Large intestine (tissue), 3 donors: ENCODE results near the gene NUP133. TPM values are rescaled to one million over a fixed set of nuclear protein-coding genes. Genes with fewer than 3 reads are reported as not detected.
"Not testable (repeated sequence)": the region's sequence is repeated elsewhere in the genome, so short reads cannot be mapped to it uniquely, and the experiment has no call there.

ENCODE experiments used
- DNase-seq, 2 donors: peaks; one replicate each; pipeline versions ENCODE4 v3.0.0 to v3.0.0-alpha.2; 2013
- H3K27ac ChIP-seq: one replicate; pipeline ENCODE4 v1.5.1; 2013; ENCODE audit warnings: low read length
- H3K27me3 ChIP-seq: 2 replicates; pipeline ENCODE4 v1.6.1; 2013; ENCODE audit warnings: low read length; ENCODE audit not compliant: control insufficient read depth, insufficient read depth
- H3K36me3 ChIP-seq: 2 replicates; pipeline ENCODE4 v1.6.1; 2013; ENCODE audit warnings: low read length; ENCODE audit not compliant: control insufficient read depth, insufficient read depth
- H3K4me1 ChIP-seq: one replicate; pipeline ENCODE4 v1.6.1; 2013; ENCODE audit warnings: low read length; ENCODE audit not compliant: control insufficient read depth, insufficient read depth
- H3K4me3 ChIP-seq: one replicate; pipeline ENCODE4 v1.5.1; 2013; ENCODE audit warnings: low read length
- H3K9me3 ChIP-seq: one replicate; pipeline ENCODE4 v1.6.1; 2013; ENCODE audit warnings: mild to moderate bottlenecking, low read depth, low read length, moderate library complexity; ENCODE audit not compliant: control insufficient read depth
- WGBS: methylation state at CpG from one replicate; pipeline ENCODE4 v1.1.5; 2013; ENCODE audit warnings: low lambda C conversion rate; ENCODE audit not compliant: insufficient coverage; 5-methylcytosine and 5-hydroxymethylcytosine counted together
- polyA plus RNA-seq: library from polyadenylated mRNA; unstranded; fragments of 120-200 nt; gene quantifications from one replicate; pipeline ENCODE4 v1.2.1, GENCODE V29; 2013

Gene NUP133
- polyA plus RNA-seq, 1 donor: 29.7 TPM

DNA sequence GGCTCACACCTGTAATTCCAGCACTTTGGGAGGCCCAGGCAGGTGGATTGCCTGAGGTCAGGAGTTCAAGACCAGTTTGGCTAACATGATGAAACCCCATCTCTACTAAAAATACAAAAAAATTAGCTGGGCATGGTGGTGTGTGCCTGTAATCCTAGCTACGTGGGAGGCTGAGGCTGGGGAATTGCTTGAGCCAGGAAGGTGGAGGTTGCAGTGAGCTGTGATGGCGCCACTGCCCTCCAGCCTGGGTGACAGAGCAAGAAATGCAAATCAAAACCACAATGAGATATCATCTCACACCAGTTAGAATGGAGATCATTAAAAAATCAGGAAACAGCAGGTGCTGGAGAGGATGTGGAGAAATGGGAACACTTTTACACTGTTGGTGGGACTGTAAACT is 3.1 kb upstream of the NUP133 start:
- H3K36me3 ChIP-seq, H3K27ac ChIP-seq: not testable (repeated sequence)
- 100% methylated on average over 1 of the region's 2 CpGs for WGBS

DNA sequence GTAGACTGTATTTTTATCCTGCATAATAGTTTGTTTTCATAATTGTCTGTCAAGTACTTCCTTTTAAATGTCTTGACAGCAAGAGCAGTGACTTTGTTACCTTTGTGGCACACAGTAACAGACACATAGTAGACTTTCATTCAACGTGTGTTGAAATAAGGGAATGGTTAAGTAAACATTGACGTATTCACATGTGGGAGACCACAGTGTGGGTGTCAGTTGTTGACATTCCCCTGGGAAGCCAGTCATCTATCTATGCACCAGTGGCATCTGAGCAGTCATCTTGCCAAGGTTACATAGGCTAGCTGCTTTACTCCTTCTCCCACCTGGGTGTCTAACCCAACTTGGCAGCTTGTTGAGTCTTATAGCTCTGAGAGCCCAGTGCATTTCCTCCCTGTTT is 1.4 kb upstream of the NUP133 start:
- H3K36me3 ChIP-seq: peaks cover 3% of the 10 kb centered on the region
- no peak overlapping the region for H3K27ac ChIP-seq
- peak; percentile 4 to 7 for DNase-seq
- no peak overlapping the region for H3K4me3 ChIP-seq
- WGBS: no CpG with 5 or more reads among the region's 2 CpGs
- H3K27me3 ChIP-seq: no peaks in the 10 kb centered on the region
- H3K9me3 ChIP-seq: no peaks in the 10 kb centered on the region
- H3K4me1 ChIP-seq: peaks cover 9% of the 10 kb centered on the region

More for the DNA sequence above, 3.1 kb upstream of the NUP133 start:
- H3K4me1 ChIP-seq, H3K27me3 ChIP-seq, DNase-seq, H3K9me3 ChIP-seq, H3K4me3 ChIP-seq: not testable (repeated sequence)

DNA sequence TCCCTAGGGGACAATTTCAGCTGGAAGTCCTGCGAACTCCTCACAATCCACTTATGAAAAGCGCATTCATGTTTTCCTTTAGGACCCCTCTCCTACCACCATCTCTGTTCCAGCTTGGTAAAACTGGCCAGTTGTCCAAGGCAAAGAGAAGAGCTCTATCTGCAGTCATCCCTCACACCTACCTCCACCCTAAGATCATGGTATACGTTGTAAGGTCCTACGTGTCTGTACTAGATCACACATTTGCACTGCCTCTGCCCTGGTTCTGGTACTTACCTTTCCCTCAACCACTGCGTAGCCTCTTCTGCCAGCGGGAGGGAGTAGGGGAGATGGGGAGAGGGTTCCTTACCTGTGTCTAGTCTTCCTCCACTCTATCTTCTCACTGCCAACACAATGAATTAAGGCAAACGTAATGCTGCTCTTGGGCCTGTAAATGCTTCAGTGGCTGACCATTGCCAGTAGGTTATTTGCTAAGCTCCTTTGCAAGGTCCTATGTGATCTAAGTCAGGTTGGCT is 739 bp upstream of the NUP133 start:
- no CpG with 5 or more reads among the region's 7 CpGs for WGBS
- Histone ChIP-seq H3K27me3 (no peaks in the 10 kb centered on the region), H3K9me3 (no peaks in the 10 kb centered on the region), H3K4me3 (peak overlapping the region; percentile 96), H3K4me1 (peaks cover 9% of the 10 kb centered on the region), H3K36me3 (peaks cover 3% of the 10 kb centered on the region), H3K27ac (peak overlapping the region; percentile 98)
- DNase-seq: no peak

DNA sequence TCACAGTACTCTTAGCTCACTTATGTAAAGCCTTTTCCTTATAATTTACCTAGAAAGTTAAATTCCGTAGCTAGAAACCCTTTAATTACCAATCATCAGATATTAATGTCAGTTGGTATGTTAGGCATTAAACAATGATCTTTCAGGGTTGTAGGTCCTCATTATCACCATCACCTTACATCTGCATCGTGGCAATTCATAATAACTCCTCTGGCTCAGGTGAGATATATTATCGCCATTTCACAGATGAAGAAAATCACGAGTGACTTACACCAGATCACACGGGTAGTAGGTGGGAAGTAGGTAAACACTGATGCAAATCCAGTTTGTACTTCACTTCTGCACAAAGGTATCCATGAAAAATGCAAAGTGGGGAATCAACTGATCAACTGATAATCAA is 639 bp downstream of the NUP133 start:
- Histone ChIP-seq H3K36me3 (peaks cover 6% of the 10 kb centered on the region), H3K9me3 (no peaks in the 10 kb centered on the region), H3K27ac (peak overlapping the region; percentile 98), H3K4me1 (peaks cover 9% of the 10 kb centered on the region), H3K27me3 (no peaks in the 10 kb centered on the region), H3K4me3 (peak overlapping the region; percentile 96)
- no peak for DNase-seq
- 0% methylated on average over 1 of the region's 5 CpGs for WGBS

DNA sequence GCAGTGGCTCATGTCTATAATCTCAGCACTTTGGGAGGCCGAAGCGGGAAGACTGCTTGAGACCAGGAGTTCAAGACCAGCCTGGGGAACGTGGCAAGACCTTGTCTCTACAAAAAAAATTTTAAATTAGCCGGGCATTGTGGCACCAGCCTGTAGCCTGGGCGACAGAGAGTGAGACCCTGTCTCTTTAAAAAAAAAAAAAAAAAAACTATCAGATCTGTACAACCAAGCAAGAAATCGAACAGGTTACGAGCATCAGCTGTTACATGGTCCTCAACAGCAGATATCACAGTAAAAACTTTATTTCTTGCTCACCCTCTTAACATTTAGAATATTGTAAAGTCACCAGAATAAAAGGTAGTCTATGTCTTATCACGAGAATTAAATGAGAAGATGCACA is 1.5 kb downstream of the NUP133 start:
- H3K4me1 ChIP-seq: peaks cover 9% of the 10 kb centered on the region
- no peak for DNase-seq
- H3K27ac ChIP-seq: no peak overlapping the region
- 70% methylated on average over 5 of the region's 8 CpGs for WGBS
- no peak overlapping the region for H3K4me3 ChIP-seq
- peaks cover 9% of the 10 kb centered on the region for H3K36me3 ChIP-seq
- no peaks in the 10 kb centered on the region for H3K9me3 ChIP-seq
- H3K27me3 ChIP-seq: no peaks in the 10 kb centered on the region

DNA sequence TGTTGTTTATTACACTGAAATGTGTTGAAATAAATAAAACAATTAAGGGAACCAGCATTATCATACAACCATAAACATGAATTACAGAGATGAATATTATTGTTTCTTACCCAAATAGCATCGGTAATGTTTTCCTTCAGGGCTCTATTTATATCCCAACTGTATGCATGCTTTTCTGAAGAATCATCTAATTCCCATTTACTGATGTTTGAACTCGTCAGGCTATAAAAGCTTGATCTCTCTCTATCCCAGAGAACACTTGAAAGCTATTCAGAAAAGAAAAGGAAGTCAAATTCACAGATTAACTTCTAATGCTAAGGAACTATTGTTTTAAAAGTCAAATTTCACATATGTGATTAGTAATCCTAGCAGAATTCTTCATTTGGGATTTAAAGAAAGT is 12.4 kb downstream of the NUP133 start:
- DNase-seq: no peak
- no peak overlapping the region for H3K27ac ChIP-seq
- no peaks in the 10 kb centered on the region for H3K9me3 ChIP-seq
- WGBS: 100% methylated on average over 1 of the region's 2 CpGs
- peaks cover 3% of the 10 kb centered on the region for H3K4me1 ChIP-seq
- H3K27me3 ChIP-seq: no peaks in the 10 kb centered on the region
- H3K4me3 ChIP-seq: no peak overlapping the region
- peaks cover 64% of the 10 kb centered on the region for H3K36me3 ChIP-seq

DNA sequence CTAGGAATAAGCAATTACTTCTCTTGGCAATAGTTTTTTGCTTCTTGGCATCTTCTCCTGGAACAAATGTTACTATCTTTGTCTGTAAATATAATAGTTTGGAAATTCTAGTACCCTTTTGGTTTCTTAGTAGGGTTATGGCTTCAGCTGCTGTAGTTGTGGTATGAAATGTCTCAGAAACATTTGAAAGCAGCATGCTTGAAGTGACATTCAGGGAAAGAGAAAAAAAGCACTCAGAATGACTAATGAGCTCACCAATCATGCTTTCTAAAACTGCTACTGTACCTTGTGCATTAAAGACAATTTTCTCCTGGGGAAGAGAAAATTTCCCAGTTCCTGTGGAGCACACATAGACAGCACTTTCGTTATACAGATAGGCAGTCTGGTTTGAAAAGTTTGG is 21.0 kb downstream of the NUP133 start:
- Histone ChIP-seq H3K4me3 (no peak overlapping the region), H3K36me3 (peaks cover 67% of the 10 kb centered on the region), H3K9me3 (no peaks in the 10 kb centered on the region), H3K27ac (no peak overlapping the region), H3K27me3 (no peaks in the 10 kb centered on the region), H3K4me1 (no peaks in the 10 kb centered on the region)
- no CpG with 5 or more reads among the region's 1 CpG for WGBS
- DNase-seq: no peak

DNA sequence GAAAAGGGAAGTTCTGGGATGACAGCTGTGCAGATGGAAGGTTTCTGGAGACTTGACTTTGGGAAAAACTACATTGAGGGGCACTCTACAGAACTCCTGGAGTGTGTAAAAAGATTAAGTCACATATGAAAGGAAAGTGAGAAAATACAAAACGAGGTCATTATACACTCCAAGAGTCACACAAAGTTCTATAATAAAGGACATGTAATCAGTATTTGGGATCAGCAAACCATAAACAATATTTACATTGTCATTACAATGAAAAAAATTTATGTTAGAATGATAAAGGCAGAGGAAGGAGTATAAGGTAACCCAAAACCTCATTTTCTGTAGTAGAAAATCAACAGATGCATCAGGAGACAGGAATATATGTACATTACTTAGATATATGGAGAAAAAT is 22.8 kb downstream of the NUP133 start:
- no CpG with 5 or more reads among the region's 1 CpG for WGBS
- no peak for DNase-seq
- Histone ChIP-seq H3K27me3 (no peaks in the 10 kb centered on the region), H3K9me3 (no peaks in the 10 kb centered on the region), H3K4me3 (no peak overlapping the region), H3K36me3 (peaks cover 66% of the 10 kb centered on the region), H3K27ac (no peak overlapping the region), H3K4me1 (no peaks in the 10 kb centered on the region)

DNA sequence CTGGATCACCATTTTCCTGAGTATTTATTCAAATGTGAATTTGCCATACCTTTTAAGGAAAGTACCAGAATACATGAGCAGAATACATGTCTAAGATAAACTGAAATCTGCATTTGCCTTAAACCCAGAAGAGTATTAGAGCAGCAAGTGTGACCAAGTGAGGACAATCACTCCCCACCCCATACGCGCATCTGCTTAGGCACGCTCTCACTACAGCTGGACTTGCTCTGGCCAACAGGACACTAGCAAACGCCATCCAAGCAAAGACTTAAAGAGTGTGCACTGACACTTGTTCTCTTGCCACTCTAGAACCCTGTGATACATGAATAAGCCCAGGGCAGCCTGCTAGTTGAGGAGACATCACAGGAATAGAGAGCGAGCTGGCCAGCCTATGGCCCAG is 25.6 kb downstream of the NUP133 start:
- DNase-seq: no peak
- H3K4me1 ChIP-seq: no peaks in the 10 kb centered on the region
- no CpG with 5 or more reads among the region's 5 CpGs for WGBS
- H3K36me3 ChIP-seq: peaks cover 72% of the 10 kb centered on the region
- H3K4me3 ChIP-seq: no peak overlapping the region
- no peaks in the 10 kb centered on the region for H3K27me3 ChIP-seq
- H3K9me3 ChIP-seq: no peaks in the 10 kb centered on the region
- H3K27ac ChIP-seq: no peak overlapping the region

DNA sequence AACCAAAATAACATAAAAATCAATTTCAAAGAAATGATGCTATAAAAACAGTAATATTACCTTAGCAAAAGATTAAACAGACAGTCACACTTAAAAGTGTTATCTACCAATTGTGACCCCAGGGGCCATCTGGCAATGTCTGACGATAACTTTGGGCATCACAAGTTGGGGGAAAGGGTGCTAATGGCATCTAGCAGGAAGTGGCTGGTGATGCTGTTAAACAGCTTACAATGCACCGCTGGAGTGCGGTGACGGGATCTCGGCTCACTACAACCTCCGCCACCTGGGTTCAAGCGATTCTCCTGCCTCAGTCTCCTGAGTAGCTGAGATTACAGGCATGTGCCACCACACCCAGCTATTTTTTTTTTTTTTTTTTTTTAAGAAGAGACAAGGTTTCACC is 27.6 kb downstream of the NUP133 start:
- no peak for DNase-seq
- WGBS: no CpG with 5 or more reads among the region's 7 CpGs
- Histone ChIP-seq H3K9me3 (no peaks in the 10 kb centered on the region), H3K4me1 (no peaks in the 10 kb centered on the region), H3K27me3 (no peaks in the 10 kb centered on the region), H3K4me3 (no peak overlapping the region), H3K36me3 (peaks cover 63% of the 10 kb centered on the region), H3K27ac (no peak overlapping the region)

DNA sequence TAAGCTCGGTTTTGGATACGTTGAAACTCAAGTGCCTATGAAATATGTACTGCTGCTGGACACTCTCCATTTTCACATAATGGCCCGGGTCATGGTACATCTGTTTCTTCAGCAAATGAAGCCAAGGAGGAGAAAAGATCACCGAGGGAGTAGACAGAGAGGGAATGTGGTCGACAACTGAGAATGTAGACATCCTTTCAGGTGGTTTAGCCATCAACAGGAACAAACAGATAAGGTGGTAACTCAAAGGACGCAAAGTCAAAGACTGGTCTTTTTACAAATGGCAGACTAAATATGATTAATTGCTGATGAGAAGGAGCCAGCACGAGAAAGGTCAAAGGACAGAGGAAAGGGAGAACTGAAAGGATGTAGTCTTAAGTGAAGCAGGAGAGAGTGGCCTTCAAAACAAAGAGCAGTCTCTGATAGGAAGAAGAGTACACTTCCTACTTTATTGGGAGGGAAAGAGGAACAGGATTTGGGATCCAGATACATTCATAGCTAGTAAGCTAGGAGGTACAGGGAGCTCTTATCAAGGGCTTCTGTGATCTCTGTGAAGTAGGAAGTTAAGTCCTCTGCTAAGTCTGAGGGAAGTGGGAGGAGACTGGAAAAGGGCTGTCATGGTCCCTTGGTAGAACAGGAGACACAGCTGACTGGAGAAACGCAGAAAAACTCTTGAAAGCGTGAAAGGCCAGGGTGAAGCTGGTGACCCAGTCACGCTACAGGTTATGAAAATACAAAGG is 28.3 kb downstream of the NUP133 start:
- 83% methylated on average over 5 of the region's 10 CpGs for WGBS
- Histone ChIP-seq H3K36me3 (peaks cover 62% of the 10 kb centered on the region), H3K27me3 (no peaks in the 10 kb centered on the region), H3K9me3 (no peaks in the 10 kb centered on the region), H3K4me1 (no peaks in the 10 kb centered on the region), H3K4me3 (no peak overlapping the region), H3K27ac (no peak overlapping the region)
- no peak for DNase-seq
